Large intestine (tissue), 3 donors: Measurements from ENCODE around the gene CXCR1. TPM values are rescaled to one million over a fixed set of nuclear protein-coding genes. Genes with fewer than 3 reads are reported as not detected.

ENCODE experiments used
- DNase-seq, 2 donors: peaks; one replicate each; pipeline versions ENCODE4 v3.0.0 to v3.0.0-alpha.2; 2013
- H3K27ac ChIP-seq: one replicate; pipeline ENCODE4 v1.5.1; 2013; ENCODE audit warnings: low read length
- H3K27me3 ChIP-seq: 2 replicates; pipeline ENCODE4 v1.6.1; 2013; ENCODE audit warnings: low read length; ENCODE audit not compliant: control insufficient read depth, insufficient read depth
- H3K36me3 ChIP-seq: 2 replicates; pipeline ENCODE4 v1.6.1; 2013; ENCODE audit warnings: low read length; ENCODE audit not compliant: control insufficient read depth, insufficient read depth
- H3K4me1 ChIP-seq: one replicate; pipeline ENCODE4 v1.6.1; 2013; ENCODE audit warnings: low read length; ENCODE audit not compliant: control insufficient read depth, insufficient read depth
- H3K4me3 ChIP-seq: one replicate; pipeline ENCODE4 v1.5.1; 2013; ENCODE audit warnings: low read length
- H3K9me3 ChIP-seq: one replicate; pipeline ENCODE4 v1.6.1; 2013; ENCODE audit warnings: mild to moderate bottlenecking, low read depth, low read length, moderate library complexity; ENCODE audit not compliant: control insufficient read depth
- WGBS: methylation state at CpG from one replicate; pipeline ENCODE4 v1.1.5; 2013; ENCODE audit warnings: low lambda C conversion rate; ENCODE audit not compliant: insufficient coverage; 5-methylcytosine and 5-hydroxymethylcytosine counted together
- polyA plus RNA-seq: library from polyadenylated mRNA; unstranded; fragments of 120-200 nt; gene quantifications from one replicate; pipeline ENCODE4 v1.2.1, GENCODE V29; 2013

CXCR1 gene
- polyA plus RNA-seq, 1 donor: 0.01 TPM

GRCh38 chr2:218168016-218168415 is 1.3 kb upstream of the CXCR1 start:
- DNase-seq: no peak
- H3K27me3 ChIP-seq: peaks cover 4% of the 10 kb centered on the region
- no peaks in the 10 kb centered on the region for H3K36me3 ChIP-seq
- H3K4me1 ChIP-seq: peaks cover 10% of the 10 kb centered on the region
- H3K27ac ChIP-seq: no peak overlapping the region
- no peaks in the 10 kb centered on the region for H3K9me3 ChIP-seq
- WGBS: no CpG with 5 or more reads among the region's 1 CpG
- no peak overlapping the region for H3K4me3 ChIP-seq

- Histone ChIP-seq H3K36me3 (no peaks in the 10 kb centered on the region), H3K4me3 (no peak overlapping the region), H3K9me3 (no peaks in the 10 kb centered on the region), H3K27ac (no peak overlapping the region), H3K27me3 (peaks cover 4% of the 10 kb centered on the region), H3K4me1 (no peaks in the 10 kb centered on the region)
- no peak for DNase-seq
- WGBS: no CpG with 5 or more reads among the region's 1 CpG
These were observed 3.9 kb downstream of the CXCR1 start for GRCh38 chr2:218162814-218163213.

- no peak overlapping the region for H3K4me3 ChIP-seq
- 100% methylated on average over 1 of the region's 2 CpGs for WGBS
- no peaks in the 10 kb centered on the region for H3K9me3 ChIP-seq
- H3K27me3 ChIP-seq: peaks cover 2% of the 10 kb centered on the region
- DNase-seq: no peak
- H3K27ac ChIP-seq: no peak overlapping the region
- H3K4me1 ChIP-seq: no peaks in the 10 kb centered on the region
- no peaks in the 10 kb centered on the region for H3K36me3 ChIP-seq
These were observed 5.1 kb downstream of the CXCR1 start for GRCh38 chr2:218161644-218162043.

- Histone ChIP-seq H3K36me3 (no peaks in the 10 kb centered on the region), H3K27ac (no peak overlapping the region), H3K4me1 (no peaks in the 10 kb centered on the region), H3K4me3 (no peak overlapping the region), H3K9me3 (no peaks in the 10 kb centered on the region), H3K27me3 (peaks cover 10% of the 10 kb centered on the region)
- DNase-seq: no peak
- WGBS: 100% methylated on average over 1 of the region's 7 CpGs
These were observed 10.7 kb downstream of the CXCR1 start for GRCh38 chr2:218155953-218156479.

- no peak overlapping the region for H3K4me3 ChIP-seq
- H3K36me3 ChIP-seq: no peaks in the 10 kb centered on the region
- peaks cover 26% of the 10 kb centered on the region for H3K27me3 ChIP-seq
- H3K9me3 ChIP-seq: no peaks in the 10 kb centered on the region
- DNase-seq: no peak
- WGBS: no CpG with 5 or more reads among the region's 1 CpG
- no peak overlapping the region for H3K27ac ChIP-seq
- H3K4me1 ChIP-seq: no peaks in the 10 kb centered on the region
These were observed 14.0 kb downstream of the CXCR1 start for GRCh38 chr2:218152777-218153176.

GRCh38 chr2:218152172-218152571 is 14.6 kb downstream of the CXCR1 start:
- Histone ChIP-seq H3K36me3 (no peaks in the 10 kb centered on the region), H3K27ac (no peak overlapping the region), H3K4me3 (no peak overlapping the region), H3K27me3 (peaks cover 26% of the 10 kb centered on the region), H3K4me1 (no peaks in the 10 kb centered on the region), H3K9me3 (no peaks in the 10 kb centered on the region)
- no peak for DNase-seq
- 100% methylated on average over 1 of the region's 8 CpGs for WGBS

- no peak overlapping the region for H3K27ac ChIP-seq
- no peaks in the 10 kb centered on the region for H3K4me1 ChIP-seq
- H3K36me3 ChIP-seq: no peaks in the 10 kb centered on the region
- 60% methylated on average over 1 of the region's 5 CpGs for WGBS
- no peak for DNase-seq
- H3K27me3 ChIP-seq: peaks cover 22% of the 10 kb centered on the region
- no peaks in the 10 kb centered on the region for H3K9me3 ChIP-seq
- no peak overlapping the region for H3K4me3 ChIP-seq
These were observed 16.8 kb downstream of the CXCR1 start for GRCh38 chr2:218149848-218150440.

- DNase-seq: no peak
- H3K27me3 ChIP-seq: peaks cover 22% of the 10 kb centered on the region
- no peaks in the 10 kb centered on the region for H3K4me1 ChIP-seq
- no peak overlapping the region for H3K27ac ChIP-seq
- no peak overlapping the region for H3K4me3 ChIP-seq
- WGBS: 60% methylated on average over 1 of the region's 5 CpGs
- H3K36me3 ChIP-seq: no peaks in the 10 kb centered on the region
- H3K9me3 ChIP-seq: no peaks in the 10 kb centered on the region
These were observed 17.7 kb downstream of the CXCR1 start for GRCh38 chr2:218149098-218149497.

- Histone ChIP-seq H3K4me3 (no peak overlapping the region), H3K9me3 (no peaks in the 10 kb centered on the region), H3K4me1 (no peaks in the 10 kb centered on the region), H3K27ac (no peak overlapping the region), H3K27me3 (peaks cover 19% of the 10 kb centered on the region), H3K36me3 (no peaks in the 10 kb centered on the region)
- DNase-seq: no peak
These were observed 20.7 kb downstream of the CXCR1 start for GRCh38 chr2:218146056-218146455.

GRCh38 chr2:218145124-218145523 is 21.6 kb downstream of the CXCR1 start:
- Histone ChIP-seq H3K4me3 (no peak overlapping the region), H3K27ac (no peak overlapping the region), H3K36me3 (no peaks in the 10 kb centered on the region), H3K27me3 (peaks cover 16% of the 10 kb centered on the region), H3K4me1 (no peaks in the 10 kb centered on the region), H3K9me3 (no peaks in the 10 kb centered on the region)
- DNase-seq: peak in 1 of 2 donors; percentile 10
- WGBS: no CpG with 5 or more reads among the region's 3 CpGs

GRCh38 chr2:218138047-218138446 is 28.7 kb downstream of the CXCR1 start:
- H3K27me3 ChIP-seq: peaks cover 14% of the 10 kb centered on the region
- H3K27ac ChIP-seq: no peak overlapping the region
- no peaks in the 10 kb centered on the region for H3K36me3 ChIP-seq
- no peaks in the 10 kb centered on the region for H3K9me3 ChIP-seq
- no peak overlapping the region for H3K4me3 ChIP-seq
- no peaks in the 10 kb centered on the region for H3K4me1 ChIP-seq
- WGBS: 68% methylated on average over 3 of the region's 4 CpGs
- DNase-seq: no peak
